Middle frontal gyrus (tissue), 1 donor: Measurements from ENCODE around the gene ADSL.
"Not testable (repeated sequence)": the region's sequence is repeated elsewhere in the genome, so short reads cannot be mapped to it uniquely, and the experiment has no call there.

ENCODE experiments used
- DNase-seq: peaks from one replicate; pipeline ENCODE4 v3.0.0-alpha.2; 2015; ENCODE audit warnings: low spot score; ENCODE audit errors: extremely low spot score

ADSL gene

DNA sequence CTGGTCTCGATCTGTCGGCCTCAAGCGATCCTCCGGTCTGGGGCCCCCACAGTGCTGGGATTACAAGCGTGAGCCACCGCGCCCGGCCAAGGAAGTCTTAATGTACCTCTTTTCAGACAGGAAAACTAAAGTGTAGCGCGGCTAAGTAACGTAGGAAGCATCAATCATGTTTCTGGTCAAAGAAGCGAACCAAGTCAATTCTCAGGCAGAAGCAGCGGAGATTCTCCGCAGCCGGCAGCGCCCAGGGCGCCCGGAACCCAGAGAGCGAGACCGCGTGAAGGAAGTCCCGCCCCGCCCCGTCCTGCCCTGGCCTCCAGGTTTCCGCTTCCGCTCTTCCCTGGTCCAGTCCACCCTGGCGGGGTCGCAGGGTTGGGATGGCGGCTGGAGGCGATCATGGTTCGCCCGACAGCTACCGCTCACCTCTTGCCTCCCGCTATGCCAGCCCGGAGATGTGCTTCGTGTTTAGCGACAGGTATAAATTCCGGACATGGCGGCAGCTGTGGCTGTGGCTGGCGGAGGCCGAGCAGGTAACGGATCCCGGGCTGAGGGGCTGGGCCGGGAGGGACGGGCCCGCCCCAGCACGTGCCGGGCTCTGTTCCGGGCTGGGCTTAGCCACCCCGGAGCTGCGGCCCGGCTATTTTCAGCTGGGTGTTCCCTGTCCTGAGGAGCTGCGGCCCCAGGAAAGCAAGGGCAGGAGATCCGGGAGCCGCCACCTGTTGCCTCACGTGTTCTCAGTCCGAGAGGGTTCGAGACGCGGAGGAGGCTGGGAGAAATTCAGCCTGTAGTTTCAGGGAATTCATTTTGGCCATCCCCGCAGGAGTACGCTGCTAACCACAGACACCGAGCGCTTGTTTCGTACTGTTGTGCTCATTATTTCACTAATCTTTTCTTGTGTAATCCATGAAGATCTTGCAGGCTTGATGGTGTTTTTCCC is at the start of gene ADSL:
Gene ADSL, plus strand, starts transcription at position 316 of the 934 bp plus-strand sequence. Its CDS starts 59 bp downstream, at position 375.
- peak; percentile 81 for DNase-seq

DNA sequence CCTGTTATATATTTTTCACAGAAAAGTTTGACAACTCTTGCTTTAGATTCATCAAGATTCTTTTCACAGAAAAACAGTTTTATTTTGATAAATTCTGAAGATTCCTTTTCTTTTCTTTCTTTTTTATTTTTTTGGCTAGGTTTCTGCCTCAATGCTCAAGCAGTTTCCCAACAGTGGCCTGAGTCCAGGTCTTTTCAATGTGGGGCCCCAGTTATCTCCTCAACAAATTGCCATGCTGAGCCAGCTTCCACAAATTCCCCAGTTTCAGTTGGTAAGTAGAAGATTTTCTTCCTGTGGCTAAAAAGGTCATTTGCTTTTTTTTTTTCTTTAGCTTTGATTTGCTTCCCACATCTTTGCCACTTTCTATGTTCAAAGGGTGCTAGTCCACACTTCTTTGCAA is 46.0 kb upstream of the ADSL start:
- DNase-seq = no peak

DNA sequence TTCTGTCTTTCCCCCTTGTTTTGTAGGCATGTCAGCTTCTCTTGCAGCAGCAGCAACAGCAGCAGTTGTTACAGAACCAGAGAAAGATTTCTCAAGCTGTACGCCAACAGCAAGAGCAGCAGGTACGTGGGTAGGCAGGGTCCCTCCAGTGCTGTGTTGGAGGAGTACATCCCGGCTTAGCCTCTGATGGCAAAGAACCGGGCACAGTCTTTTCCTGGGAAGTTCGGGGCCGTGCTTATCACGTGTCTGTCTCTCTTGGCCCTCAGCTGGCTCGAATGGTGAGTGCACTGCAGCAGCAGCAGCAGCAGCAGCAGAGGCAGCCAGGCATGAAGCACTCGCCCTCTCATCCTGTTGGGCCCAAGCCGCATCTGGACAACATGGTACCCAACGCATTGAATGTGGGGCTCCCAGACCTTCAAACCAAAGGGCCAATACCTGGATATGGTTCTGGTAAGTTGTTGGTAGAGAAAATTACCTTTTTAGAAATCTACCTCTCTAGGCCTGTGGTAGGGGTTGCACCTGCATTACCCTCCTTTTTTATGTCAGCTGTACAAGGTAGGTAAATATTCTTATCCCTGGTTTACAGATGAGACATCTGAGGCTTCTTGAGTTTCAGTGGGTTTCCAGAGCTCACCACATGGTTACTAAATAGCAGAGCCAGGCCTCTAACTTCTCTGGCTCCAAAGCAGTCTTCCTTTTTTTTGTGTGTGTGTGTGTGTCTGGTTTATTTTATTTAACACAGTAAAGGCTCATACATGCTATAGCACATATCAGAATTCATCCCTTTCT is 45.2 kb upstream of the ADSL start:
- peak; percentile 43 for DNase-seq

DNA sequence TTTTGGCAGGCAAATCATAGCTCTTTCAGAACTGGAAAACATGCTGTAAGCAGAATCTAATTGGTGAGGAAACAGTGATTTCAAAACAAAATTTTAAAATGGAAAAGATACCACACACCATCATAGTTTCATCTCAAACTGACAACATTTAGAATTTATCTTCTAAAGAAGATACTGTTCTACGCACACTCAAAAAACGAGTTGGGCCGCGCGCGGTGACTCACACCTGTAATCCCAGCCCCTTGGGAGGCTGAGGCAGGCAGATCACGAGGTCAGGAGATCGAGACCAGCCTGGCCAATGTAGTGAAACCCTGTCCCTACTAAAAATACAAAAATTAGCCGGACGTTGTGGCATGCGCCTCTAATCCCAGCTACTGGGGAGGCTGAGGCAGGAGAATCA is 44.2 kb upstream of the ADSL start:
- DNase-seq = no peak

DNA sequence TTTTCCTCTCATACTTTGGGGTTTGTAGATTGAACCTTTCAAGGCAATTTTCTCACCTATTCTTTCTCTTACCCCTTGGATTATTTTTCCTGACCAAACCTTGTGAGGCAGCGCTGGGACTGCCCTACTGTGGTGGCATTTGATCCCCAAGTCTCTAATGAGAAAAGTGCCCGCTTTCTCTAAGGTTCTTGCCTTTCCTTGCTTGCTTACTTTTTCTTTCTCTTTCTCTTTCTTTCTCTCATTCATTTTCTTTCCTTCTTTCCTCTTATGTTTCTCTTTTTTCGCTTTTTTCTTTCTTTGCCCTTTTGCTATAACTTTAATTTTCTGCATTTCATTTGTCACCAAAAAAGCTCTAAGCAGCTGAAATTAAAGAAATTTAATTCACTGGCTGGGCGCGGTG is 40.7 kb upstream of the ADSL start:
- no peak for DNase-seq

DNA sequence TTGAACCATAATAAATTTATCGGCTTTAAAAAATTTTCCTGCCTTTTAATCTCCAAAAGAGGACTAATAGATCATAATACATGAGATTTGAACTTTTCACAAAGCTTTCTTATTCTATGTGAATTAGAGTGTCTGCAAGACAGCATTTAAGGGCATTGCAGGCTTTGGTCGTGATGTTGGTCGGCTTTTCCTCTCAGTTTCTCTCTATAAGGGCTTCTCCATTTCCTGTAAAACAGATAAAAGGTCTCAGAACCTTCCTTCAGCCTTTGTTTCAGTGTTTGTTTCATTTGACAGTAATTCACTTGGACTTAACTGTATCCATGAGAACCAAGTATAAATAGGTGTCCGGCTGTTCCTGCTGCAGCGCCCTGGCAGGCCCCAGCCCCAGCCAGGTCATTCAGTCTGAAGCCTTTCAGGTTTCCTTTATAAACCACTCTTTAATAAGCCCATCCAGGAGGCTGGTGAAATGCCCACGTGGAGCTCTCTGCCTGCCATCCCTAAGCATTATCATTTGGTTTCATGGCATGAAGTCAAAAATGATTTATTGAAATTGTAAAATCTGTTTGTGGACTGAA is 37.2 kb upstream of the ADSL start:
- DNase-seq = no peak

DNA sequence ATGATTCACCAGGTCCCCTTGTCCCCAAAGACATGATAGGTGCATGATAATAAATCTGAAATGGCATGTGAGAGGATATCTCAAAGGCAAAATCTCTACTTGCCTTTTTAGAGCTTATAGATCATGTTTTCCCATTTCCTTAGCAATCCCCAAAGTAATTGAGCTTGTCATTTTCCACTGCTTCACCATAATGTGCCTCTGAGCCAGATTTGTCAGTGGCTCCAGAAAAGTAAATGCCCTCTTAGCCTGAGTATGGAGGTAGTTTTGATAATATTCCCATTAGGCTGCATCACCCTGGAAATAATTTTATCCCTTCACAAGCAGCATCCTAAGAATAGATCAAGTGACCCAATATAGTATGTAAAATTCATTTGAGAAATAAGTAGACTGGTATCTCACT is 36.7 kb upstream of the ADSL start:
- DNase-seq = no peak

DNA sequence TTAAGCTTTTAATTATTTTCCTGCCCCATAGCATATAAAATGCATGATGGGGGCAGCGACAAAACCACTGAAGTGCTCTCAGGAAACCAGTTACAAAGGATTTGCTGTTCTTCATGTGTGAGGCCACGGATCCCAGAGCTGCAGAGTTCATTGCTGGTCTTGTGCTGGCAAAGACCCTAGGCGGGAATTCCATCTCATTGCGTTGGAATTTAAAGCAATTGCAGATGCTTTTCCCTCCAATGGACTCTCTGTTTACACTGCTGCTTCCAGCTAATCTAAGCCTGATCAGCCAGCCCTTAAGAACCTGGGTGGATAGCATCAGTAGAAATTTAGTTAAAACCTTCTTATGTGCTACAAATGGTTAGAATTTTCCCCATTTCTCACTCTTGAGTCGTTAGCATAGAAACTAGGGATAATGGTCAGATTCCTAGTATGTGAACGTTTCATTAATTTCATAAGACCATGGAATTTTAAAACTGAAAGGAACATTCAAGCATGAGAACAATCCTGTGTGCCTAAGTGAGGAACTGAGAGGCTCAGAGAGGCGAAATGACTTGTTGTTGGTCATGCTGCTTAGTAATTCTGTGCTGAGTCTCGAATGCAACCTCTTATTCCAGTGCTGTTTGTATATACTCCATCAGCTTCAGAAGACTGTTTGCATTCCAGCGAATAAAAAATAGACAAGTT is 36.1 kb upstream of the ADSL start:
- DNase-seq = no peak

DNA sequence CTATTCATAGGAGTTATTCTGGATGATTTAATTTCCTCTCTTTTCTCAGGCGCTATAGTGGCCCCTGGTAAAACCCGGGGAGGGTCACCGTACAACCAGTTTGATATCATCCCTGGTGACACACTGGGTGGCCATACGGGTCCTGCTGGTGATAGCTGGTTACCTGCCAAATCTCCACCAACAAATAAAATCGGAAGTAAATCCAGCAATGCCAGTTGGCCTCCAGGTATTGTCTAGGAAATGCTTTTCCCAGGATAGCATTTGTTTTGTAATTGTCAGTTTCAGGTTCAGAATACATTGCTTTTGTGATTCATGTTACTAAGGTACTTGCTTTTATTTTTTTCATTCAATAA is 35.6 kb upstream of the ADSL start:
- DNase-seq = no peak

DNA sequence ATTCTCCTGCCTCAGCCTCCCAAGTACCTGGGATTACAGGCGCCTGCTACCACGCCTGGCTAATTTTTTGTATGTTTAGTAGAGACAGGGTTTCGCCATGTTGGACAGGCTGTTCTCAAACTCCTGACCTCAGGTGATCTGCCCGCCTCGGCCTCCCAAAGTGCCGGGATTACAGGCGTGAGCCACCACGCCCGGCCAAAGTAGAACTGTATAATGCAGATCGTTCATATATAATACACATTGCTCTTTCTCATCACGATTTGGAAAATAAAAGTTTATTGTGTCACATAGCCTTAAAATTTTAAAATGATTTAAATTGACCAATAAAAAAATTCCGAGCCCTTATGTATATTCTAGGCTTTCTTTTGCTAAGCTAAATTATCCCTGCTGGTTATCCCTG is 34.7 kb upstream of the ADSL start:
- DNase-seq = not testable (repeated sequence)

DNA sequence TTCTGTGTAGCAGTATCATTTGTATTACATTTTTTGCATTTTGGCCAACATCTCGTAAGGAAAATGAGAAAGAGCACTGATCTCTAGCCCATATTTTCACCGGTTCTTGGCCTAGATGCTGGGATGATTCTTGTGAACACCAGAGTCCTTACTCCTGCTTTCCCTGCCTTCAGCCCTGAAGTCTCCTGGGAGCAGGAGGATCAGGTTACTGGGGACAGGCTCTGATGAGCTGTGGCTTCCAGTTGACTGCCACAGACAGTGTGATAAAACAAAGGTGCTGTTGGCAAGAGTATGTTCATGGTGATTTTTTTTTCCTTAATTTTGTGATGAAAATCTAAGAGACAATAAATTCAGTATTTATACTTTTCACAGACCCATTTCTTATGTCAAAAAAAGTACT is 34.2 kb upstream of the ADSL start:
- DNase-seq = no peak

DNA sequence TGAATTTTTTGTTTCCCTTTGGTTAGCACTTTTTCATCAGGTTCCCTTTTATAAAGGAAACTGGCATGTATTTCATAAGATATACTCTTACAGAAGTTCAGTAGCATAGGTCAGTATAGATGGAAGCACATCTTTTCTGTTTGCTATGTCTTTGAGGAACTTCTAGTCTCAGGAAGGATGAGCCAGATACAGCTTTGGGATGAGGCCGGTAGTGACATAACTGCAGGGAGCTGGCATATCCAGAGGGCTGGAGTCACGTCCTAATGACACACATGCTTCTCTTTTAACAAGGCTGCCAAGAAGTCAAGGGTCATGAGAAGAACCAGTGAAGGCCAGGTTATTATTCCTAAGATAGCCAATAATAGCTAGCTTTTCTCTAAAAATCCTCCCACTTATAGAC is 33.3 kb upstream of the ADSL start:
- DNase-seq = no peak

DNA sequence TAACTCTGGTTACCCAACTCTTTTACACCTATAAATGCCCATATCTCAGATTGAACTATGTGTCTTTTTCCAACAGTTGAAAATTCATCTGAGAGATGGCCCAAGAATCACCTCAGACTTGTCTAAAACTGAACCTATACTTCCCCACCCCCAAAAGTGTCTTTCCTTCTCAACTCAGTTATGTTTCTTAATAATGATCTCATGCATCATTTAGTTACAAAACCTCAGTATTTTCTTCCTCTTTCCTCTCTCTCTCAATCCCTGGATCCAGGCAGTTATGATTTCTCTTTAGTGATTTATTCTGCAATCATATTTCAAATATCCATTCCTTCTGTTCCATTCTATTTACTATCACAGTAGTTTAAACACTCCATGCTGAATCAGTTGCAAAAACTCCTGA is 32.3 kb upstream of the ADSL start:
- DNase-seq = no peak

DNA sequence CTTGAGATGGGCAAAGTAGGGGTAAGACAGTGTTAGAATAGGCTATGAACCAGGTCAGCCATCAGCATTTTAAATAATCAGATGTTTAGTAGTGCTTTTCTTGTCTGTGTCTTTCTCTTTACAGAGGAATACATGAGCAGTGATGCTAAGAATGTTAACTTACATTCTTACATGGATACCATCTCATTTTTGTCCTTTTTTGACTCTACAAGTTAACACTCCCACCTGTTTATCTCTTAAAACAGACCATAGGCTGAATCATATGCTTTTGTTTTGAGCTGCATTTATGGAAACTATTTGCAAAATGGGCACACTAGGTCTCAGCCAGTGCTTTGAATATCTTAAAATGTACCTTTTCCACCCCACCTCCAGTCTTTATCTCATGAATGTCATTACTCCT is 25.6 kb upstream of the ADSL start:
- no peak for DNase-seq

DNA sequence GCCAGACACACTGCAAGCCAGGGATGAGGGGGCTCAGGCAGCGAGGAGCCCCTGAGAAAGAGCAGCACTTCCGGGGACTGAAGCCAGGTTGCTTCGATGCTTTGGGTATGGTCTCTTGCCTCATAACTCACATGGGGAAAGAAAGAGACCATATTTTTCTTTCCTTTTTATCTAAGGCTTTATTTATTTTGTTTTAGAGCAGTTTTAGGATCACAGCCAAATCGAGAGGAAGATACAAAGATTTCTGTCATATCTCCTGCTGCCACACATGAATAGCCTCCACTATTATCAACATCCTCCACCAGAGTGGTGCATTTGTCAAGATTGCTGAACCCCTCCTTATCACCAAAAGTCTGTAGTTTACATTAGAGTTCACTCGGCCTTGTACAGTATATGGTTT is 24.3 kb upstream of the ADSL start:
- DNase-seq = no peak

DNA sequence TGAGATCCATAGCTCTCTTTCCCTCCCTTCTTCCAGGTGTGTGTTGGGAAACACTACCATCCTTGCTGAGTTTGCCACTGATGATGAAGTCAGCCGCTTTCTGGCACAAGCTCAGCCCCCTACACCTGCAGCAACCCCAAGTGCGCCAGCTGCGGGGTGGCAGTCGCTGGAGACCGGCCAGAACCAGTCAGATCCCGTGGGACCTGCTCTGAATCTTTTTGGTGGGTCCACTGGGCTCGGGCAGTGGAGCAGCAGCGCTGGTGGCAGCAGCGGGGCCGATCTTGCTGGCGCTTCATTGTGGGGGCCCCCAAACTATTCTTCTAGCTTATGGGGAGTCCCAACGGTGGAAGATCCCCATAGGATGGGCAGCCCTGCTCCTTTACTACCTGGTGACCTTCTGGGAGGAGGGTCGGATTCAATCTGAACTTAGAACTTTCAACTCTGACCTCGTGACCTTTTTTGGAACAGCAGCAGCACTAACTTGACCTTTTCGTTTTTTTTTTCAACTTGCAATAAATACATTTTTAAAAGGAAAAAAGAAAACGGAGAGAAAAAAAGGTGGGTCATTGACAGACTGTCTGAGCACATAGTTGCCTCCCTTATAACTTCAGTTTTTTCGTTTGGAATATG is 23.4 kb upstream of the ADSL start:
- DNase-seq = no peak

DNA sequence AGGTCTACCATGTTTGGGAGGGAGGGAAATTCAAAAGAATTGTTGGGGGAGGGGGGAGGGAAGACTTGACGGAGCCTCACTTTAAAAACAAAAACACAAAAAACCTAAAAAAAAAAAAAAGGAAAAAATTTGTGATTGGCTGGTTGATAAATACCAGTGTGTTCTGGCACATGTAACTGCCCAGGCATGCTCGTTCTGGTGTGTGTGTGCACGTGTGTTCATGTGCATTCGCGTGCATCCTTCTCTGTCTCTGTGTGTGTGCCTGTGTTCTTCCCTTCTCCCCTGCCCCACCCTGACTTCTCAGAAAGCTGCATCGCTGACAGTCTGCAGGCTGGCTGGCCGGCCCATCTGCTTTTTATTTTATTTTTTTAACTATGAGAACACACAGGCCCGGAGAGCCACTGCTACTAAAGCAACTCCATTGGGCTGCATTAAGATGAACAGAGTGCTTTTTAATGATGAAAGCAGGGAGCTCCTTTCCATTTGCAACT is 22.6 kb upstream of the ADSL start:
- DNase-seq = no peak

DNA sequence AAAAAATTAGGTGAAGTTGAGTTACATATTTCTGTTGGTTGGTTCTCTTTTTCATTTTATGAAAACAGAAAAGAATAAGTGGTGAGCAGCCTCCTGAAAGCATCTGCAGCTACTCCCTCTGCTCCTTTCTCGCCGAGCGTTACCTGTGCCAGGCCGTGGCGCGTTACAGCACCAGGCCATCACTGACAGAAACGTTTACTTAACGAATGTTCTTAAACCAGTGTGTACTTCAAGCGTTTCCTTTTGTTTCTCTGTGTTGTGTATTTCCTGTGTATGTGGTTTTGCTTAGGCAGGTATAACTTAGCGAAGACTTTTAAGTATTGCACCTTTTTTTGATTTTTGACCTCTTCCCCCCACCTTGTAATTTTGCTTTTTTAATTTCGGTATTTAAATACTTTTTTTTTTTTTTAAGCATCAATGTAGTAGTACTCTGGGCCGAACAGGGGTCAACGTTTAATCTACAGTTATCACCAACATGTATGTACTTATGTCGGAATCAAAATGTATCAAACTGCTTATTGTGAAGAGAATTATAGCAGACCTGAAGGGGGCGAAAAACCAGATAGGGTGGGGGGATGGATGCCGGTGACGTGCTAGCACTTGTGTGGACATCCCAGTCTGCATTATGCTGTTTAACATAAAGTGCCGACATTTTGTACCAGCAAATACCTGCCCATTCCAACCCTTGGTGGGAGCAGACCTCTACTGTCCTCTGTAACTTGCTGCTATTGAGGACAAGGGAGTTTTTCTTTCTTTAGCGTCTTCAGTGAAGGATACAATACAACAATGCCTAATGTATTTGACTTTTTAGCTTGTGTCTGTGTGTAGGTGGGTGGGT is 21.6 kb upstream of the ADSL start:
- no peak for DNase-seq

DNA sequence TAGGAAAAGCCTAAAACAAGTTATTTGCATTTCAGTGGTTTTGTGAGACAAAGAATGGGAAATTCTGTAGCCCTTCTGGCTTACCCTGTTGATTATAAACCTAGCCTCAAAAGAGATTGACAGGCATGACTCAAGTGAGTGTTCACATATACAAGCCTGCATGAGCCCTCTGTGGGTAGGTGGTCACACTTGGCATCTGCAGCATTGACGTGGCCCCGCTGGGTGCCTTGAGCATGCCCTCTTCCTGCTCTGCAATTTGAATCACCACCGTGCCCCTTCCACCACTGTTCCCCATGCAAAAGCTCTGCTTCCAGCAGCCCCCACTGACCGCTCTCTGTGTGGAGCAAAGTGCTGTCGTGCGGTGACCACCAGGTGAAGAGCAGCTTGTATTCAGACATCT is 21.0 kb upstream of the ADSL start:
- DNase-seq = no peak
